HG03097 (cell line): Measurements from ENCODE around the gene PDLIM4.
A peak's percentile ranks its signal among the peaks of the same experiment; 100 is the strongest.

Experiments
- ATAC-seq: cut with Tn5 transposase; IDR thresholded peaks from one replicate; pipeline ENCODE4 v1.9.1; 2021; ENCODE audit not compliant: unreplicated experiment, low FRiP score

The PDLIM4 gene

GRCh38 chr5:132280371-132281240 is 23.1 kb downstream of the PDLIM4 start:
- ATAC-seq, result no peak

GRCh38 chr5:132281856-132282614 is 24.5 kb downstream of the PDLIM4 start:
- ATAC-seq, result no peak

DNA sequence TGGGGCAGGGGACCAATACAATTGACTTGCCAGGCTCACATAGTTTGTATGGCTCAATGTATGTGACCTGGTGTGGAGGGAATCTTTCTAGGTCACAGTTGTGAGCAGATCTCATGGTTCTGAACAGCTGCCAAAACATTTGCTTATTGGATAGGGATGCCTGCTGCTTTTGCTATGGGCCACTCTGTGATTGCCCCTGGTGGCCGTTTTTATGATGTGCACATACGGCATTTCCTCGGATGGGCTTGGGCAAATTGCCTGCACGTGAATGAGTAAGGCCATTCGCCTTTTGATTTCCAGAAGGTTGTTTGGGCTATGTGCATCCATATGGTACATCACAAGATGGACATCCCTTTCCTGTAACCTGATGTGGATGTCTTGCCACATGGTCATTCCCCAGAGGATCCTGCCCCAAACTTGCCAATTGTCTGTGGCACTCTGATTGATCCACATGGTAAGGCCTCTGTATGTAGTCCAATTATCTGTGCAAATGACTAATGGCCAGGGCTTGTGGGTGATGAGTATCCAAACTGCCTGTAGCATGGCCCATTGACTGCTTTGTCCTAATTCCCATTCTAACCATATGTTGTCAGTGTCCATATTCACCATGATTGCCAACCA is 26.0 kb downstream of the PDLIM4 start:
- no peak for ATAC-seq

GRCh38 chr5:132289097-132289496 is 31.6 kb downstream of the PDLIM4 start:
- ATAC-seq, result no peak

DNA sequence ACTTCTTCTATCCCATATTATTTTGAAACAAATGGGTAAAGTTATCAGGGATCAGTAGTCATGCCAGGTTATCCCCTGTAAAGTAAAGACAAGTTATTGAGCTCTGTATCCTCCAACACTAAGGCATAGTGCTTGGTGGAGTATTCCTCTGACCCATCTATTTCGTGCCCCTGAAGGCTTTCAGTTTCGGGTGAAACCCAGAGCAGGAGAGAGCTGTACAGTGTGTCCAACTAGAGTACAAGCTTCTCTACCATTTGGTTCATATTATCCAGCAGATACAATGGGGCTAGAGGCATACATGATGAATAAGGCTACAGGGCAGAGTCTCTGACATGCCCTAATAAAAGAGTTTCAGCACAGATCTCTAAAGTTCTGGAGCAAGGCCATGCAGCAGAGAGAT is 33.5 kb downstream of the PDLIM4 start:
- no peak for ATAC-seq

- peak; percentile 32 for ATAC-seq
Measured at GRCh38 chr5:132293066-132293991, 35.8 kb downstream of the PDLIM4 start.

DNA sequence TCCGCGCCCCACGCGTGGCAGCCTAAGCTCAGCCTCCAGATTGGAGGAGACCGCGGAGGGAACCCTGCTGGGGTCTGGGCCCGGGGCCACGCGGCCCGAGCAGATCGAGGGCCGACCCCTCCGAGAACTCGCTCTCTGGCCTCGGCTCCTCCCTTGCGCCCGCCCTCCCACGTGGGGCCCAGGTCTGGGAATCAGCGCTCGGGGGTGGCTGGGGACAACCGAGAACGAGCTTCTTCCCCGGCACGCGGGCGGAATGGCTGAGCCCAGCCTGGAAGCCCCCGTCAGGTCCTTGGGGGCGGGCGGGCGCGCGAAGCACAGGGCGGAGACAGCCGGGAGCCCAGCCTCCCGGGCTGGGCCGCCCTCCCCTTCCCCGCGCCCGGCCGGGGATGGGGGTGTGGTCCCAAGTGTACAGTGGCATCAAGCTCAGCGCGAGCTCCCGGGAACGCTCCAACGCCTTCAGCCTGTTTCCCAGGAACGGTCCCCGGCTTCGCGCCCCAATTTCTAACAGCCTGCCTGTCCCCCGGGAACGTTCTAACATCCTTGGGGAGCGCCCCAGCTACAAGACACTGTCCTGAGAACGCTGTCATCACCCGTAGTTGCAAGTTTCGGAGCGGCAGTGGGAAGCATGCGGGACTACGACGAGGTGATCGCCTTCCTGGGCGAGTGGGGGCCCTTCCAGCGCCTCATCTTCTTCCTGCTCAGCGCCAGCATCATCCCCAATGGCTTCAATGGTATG is 36.7 kb downstream of the PDLIM4 start, which contains the start of gene SLC22A4:
Gene SLC22A4, plus strand, starts transcription at position 403 of the 736 bp plus-strand sequence. Its CDS starts 223 bp downstream, at position 626.
- peak; percentile 63 for ATAC-seq

GRCh38 chr5:132294728-132295504 is 37.4 kb downstream of the PDLIM4 start:
- peak; percentile 9 for ATAC-seq

DNA sequence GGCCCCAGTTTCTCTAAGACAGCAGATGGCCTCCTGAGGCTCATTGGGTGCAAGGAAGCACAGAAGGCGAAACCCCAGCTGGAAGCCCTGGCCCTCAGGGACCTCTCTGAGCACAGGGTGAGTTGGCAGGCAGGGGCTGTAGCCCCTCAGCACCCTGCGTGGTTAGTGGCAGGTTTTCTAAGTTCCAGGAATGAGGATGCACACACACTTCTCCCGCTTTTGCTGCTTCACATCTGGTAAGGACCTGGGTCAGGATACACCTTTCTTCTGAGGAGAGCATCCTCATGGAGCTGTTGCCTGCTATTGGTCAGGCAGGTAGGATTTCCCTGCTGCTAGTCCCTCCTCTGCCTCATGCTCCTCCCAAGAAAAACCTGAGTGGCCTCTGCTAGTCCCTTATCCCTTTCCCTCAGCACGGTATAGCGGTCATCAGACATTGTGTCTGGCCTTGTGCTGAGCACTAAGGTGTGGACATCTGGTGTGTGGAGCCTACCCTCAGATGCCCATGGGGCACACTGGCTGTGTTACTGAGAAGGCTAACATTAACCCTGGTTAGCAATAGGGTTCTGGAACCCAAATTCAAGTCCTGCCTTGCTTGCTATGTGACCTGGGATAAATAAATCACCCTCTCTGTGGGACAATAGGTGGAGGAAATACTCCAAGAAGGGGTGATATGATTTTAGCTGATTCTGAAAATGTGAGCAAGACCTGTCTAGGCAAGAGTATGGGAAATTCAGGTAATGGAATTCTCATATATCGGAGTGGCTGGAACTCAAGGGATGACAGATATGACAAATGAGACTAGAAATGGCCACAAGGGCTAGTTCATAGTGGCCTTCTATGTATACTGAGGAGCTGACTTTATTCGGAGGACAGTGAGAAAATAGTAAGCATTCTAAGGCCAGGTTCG is 38.3 kb downstream of the PDLIM4 start:
- ATAC-seq, result no peak

- no peak for ATAC-seq
Measured at GRCh38 chr5:132296412-132297016, 39.0 kb downstream of the PDLIM4 start.

DNA sequence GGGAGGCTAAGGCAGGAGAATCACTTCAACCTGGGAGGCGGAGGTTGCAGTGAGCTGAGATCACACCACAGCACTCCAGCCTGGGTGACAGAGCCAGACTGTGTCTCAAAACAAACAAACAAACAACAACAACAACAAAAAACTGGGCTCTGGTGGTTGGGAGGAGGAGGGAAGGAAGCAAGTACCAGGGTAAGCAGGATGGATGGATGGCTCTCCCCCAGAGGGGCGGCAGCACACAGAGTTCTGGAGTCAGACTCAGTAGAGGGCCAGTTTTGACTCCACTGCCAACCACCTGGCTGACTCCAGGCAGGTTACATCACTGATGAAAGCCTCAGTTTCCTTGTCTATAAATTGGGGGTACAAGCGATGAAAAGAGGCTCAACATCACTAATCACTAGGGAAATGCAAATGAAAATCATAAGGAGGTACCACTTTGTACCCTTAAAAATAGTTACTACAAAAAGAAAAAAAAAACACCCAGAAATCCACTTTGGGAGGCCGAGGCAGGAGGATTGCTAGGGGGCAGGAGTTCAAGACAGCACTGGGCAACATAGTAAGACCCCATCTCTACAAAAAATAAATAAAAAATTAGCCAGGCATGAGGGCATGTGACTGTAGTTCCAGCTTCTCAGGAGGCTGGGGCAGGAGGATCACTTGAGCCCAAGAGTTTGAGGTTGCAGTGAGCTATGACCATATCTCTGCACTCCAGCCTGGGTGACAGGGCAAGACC is 39.9 kb downstream of the PDLIM4 start:
- ATAC-seq, result no peak

DNA sequence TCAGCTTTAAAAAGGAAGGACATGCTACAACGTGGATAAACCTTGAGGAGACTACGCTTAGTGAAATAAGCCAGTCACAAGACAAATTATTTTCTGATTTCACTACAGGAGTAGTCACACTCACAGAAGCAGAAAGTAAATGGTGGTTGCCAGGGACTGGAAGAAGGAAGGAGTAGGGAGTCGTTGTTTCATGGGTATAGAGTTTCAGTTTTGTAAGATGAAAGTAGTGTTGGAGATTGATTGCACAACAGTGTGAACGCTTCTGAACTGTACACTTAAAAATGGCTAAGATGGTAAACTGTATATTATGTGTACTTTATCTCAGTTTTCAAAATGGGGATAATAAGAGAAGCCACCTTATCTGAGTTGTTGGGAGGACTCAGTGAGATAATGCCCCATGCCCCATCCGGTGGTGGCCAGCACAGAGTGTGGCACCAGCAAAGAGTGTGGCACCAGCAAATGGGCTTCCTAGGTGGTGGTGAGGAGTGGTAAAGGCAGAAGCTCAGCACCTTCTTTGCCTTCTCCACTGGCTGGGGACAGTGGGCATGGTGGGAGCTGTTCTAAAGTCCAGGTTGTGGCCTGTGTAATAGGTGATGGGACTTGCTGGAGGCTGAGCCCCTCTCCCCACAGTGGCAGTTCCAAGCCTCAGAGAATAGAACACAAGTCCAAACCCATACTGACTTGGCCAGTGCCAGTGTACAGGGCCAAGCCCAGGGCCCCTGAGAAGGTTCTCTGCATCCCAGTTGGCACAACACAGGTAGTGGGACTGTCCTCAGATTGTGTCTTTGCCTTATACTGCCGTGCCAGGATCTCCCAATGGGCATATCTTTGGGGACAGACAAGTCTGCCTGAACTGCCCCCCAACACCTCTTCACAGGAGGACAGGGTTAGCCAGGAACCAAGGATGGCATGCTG is 41.1 kb downstream of the PDLIM4 start:
- ATAC-seq, result no peak

DNA sequence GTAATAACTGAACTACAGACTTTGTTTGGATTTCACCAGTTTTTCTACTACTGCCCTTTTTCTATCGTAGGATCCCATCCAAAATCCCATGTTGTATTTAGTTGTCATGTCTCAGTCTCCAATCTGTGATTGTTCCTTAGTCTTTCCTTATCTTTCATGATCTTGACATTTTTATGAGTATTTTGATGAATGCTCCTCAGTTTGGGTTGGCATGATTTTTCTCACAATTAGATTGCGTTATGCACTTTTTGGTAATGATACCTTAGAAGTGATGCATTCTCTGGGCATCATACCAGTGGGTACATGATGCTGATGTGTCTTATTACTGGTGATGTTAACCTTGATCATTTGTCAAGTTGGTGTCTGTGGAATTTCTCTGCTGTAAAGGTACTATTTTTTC is 42.4 kb downstream of the PDLIM4 start:
- ATAC-seq, result no peak

- ATAC-seq, result no peak
Measured at GRCh38 chr5:132300577-132301343, 43.3 kb downstream of the PDLIM4 start.
